Measurements from ENCODE around the gene TBC1D4. TPM values are rescaled to one million over a fixed set of nuclear protein-coding genes. Genes with fewer than 3 reads are reported as not detected.

The TBC1D4 gene
- total RNA-seq, 1 donor from 2014 or later: 42.9 TPM

GRCh38 chr13:75393839-75394520 lies 88.0 kb downstream of the TBC1D4 start:
- no peak for DNase-seq (ENCODE audit: low spot score)

- no peak for DNase-seq (ENCODE audit: low spot score)
These were observed 90.4 kb downstream of the TBC1D4 start for GRCh38 chr13:75391432-75392100.

- no peak for DNase-seq (ENCODE audit: low spot score)
These were observed 91.7 kb downstream of the TBC1D4 start for GRCh38 chr13:75390229-75390628.

GRCh38 chr13:75385708-75386083 lies 96.3 kb downstream of the TBC1D4 start:
- peak; percentile 69 for DNase-seq (ENCODE audit: low spot score)

GRCh38 chr13:75384879-75385707 lies 96.9 kb downstream of the TBC1D4 start:
- DNase-seq (ENCODE audit: low spot score): no peak

- no peak for DNase-seq (ENCODE audit: low spot score)
These were observed 98.8 kb downstream of the TBC1D4 start for GRCh38 chr13:75383064-75383715.

GRCh38 chr13:75378301-75378700 lies 103.7 kb downstream of the TBC1D4 start:
- no peak for DNase-seq (ENCODE audit: low spot score)

- DNase-seq (ENCODE audit: low spot score): no peak
These were observed 105.1 kb downstream of the TBC1D4 start for GRCh38 chr13:75376792-75377402.

GRCh38 chr13:75375329-75375728 lies 106.6 kb downstream of the TBC1D4 start:
- no peak for DNase-seq (ENCODE audit: low spot score)

GRCh38 chr13:75373988-75374387 lies 108.0 kb downstream of the TBC1D4 start:
- no peak for DNase-seq (ENCODE audit: low spot score)

GRCh38 chr13:75372923-75373841 lies 108.8 kb downstream of the TBC1D4 start:
- DNase-seq (ENCODE audit: low spot score): peak; percentile 58

GRCh38 chr13:75372517-75372916 lies 109.5 kb downstream of the TBC1D4 start:
- DNase-seq (ENCODE audit: low spot score): peak; percentile 78

- DNase-seq (ENCODE audit: low spot score): no peak
These were observed 110.8 kb downstream of the TBC1D4 start for GRCh38 chr13:75371203-75371602.

GRCh38 chr13:75370774-75371173 lies 111.2 kb downstream of the TBC1D4 start:
- no peak for DNase-seq (ENCODE audit: low spot score)

- DNase-seq (ENCODE audit: low spot score): peak; percentile 63
These were observed 112.0 kb downstream of the TBC1D4 start for GRCh38 chr13:75369981-75370380.

GRCh38 chr13:75368167-75368566 lies 113.8 kb downstream of the TBC1D4 start:
- DNase-seq (ENCODE audit: low spot score): peak; percentile 98

GRCh38 chr13:75366380-75367280 lies 115.3 kb downstream of the TBC1D4 start:
- no peak for DNase-seq (ENCODE audit: low spot score)

- DNase-seq (ENCODE audit: low spot score): peak; percentile 41
These were observed 116.2 kb downstream of the TBC1D4 start for GRCh38 chr13:75365724-75366173.

GRCh38 chr13:75364131-75364713 lies 117.7 kb downstream of the TBC1D4 start:
- no peak for DNase-seq (ENCODE audit: low spot score)

Data from umbilical cord (tissue), 2 donors.